Esophagus squamous epithelium (tissue), 4 donors: ENCODE data around the gene NCOA7.

Experiments
- POLR2A ChIP-seq, 4 donors: fragments of 450-650 bp; IDR thresholded peaks; one replicate each; pipeline ENCODE4 v1.6.1; 2017; ENCODE audit warnings: antibody characterized with exemption in 4 of 4, mild to moderate bottlenecking in 4 of 4, moderate library complexity in 3 of 4
- TF ChIP-seq, protein P1 (sequence below), 6 experiments: fragments of 450-650 bp in 4 of 6; fragments of 200-600 bp in 2 of 6; sonication (generic) in 2 of 6; IDR thresholded peaks; one replicate each; pipeline ENCODE4 v1.5.1; 2016 to 2019; ENCODE audit warnings: antibody characterized with exemption in 6 of 6, mild to moderate bottlenecking in 4 of 6, moderate library complexity in 4 of 6

DNA sequence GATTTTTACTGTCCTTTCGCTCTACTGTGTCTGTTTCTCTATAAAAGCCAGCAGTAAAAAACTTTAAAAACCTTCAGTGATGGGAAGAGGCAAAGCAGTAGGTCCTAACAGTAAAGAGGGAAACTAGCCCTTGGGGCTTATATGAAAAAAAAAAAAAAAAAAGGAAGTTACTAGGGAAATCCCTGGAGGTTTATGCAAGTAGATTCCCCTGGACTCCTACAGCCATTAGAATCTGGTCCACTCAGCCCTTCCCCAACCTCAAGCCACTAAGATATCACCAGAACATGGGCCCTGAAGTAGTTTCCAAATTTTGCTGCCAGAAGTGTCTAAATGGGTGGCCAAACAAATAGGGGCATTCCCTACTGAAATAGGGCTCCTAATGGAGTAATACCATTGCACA is 95.3 kb downstream of the NCOA7 start:
- TF ChIP-seq, protein P1, sequence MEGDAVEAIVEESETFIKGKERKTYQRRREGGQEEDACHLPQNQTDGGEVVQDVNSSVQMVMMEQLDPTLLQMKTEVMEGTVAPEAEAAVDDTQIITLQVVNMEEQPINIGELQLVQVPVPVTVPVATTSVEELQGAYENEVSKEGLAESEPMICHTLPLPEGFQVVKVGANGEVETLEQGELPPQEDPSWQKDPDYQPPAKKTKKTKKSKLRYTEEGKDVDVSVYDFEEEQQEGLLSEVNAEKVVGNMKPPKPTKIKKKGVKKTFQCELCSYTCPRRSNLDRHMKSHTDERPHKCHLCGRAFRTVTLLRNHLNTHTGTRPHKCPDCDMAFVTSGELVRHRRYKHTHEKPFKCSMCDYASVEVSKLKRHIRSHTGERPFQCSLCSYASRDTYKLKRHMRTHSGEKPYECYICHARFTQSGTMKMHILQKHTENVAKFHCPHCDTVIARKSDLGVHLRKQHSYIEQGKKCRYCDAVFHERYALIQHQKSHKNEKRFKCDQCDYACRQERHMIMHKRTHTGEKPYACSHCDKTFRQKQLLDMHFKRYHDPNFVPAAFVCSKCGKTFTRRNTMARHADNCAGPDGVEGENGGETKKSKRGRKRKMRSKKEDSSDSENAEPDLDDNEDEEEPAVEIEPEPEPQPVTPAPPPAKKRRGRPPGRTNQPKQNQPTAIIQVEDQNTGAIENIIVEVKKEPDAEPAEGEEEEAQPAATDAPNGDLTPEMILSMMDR (IDR thresholded peaks at IDR 0.05) = no peak
- TF ChIP-seq POLR2A (IDR thresholded peaks at IDR 0.05) = no peak
